ENCODE data around the gene ZFAND3. TPM values are rescaled to one million over a fixed set of nuclear protein-coding genes. Genes with fewer than 3 reads are reported as not detected.

ZFAND3 gene
- total RNA-seq, 1 donor from 2014 or later, result 32.7 TPM

- intact Hi-C loops (cut with DNase I), result no loop called here
- no peak for DNase-seq (ENCODE audit: low spot score in 2 of 2)
- Histone ChIP-seq H3K27me3 (no peaks in the 10 kb centered on the region), H3K9me3 (no peaks in the 10 kb centered on the region), H3K4me1 (no peaks in the 10 kb centered on the region), H3K4me3 (no peak overlapping the region), H3K36me3 (no peaks in the 10 kb centered on the region), H3K27ac (no peak overlapping the region)
- TF ChIP-seq, protein P1, sequence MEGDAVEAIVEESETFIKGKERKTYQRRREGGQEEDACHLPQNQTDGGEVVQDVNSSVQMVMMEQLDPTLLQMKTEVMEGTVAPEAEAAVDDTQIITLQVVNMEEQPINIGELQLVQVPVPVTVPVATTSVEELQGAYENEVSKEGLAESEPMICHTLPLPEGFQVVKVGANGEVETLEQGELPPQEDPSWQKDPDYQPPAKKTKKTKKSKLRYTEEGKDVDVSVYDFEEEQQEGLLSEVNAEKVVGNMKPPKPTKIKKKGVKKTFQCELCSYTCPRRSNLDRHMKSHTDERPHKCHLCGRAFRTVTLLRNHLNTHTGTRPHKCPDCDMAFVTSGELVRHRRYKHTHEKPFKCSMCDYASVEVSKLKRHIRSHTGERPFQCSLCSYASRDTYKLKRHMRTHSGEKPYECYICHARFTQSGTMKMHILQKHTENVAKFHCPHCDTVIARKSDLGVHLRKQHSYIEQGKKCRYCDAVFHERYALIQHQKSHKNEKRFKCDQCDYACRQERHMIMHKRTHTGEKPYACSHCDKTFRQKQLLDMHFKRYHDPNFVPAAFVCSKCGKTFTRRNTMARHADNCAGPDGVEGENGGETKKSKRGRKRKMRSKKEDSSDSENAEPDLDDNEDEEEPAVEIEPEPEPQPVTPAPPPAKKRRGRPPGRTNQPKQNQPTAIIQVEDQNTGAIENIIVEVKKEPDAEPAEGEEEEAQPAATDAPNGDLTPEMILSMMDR (IDR thresholded peaks at IDR 0.05), result no peak
These were observed 339.3 kb downstream of the ZFAND3 start for GRCh38 chr6:38158762-38159350.

DNA sequence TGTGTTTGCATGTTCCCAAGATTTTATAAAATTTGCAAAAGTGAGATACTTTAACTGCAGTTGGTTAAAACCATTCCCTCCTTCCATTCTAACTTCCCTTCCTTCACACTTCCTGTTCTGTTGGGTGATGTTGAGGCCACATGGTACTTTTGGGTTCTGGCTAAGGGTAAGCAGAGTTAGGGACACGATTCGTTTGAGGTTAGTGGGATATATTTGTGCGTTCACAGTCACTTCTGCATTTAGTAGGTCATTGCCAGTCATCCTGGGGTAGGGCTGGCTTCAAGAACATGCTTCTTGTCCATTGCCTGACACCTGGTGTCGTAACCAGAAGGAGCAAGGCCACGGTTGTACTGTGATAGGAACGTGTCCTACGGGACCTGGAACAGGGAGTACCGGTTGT, 340.1 kb downstream of the ZFAND3 start:
- intact Hi-C loops (cut with DNase I), result no loop called here

GRCh38 chr6:38160831-38161230, 341.3 kb downstream of the ZFAND3 start:
- TF ChIP-seq, protein P1 (IDR thresholded peaks at IDR 0.05), result no peak
- no peak for DNase-seq (ENCODE audit: low spot score in 2 of 2)
- H3K4me3 ChIP-seq, result no peak overlapping the region

More for the DNA sequence above, 340.1 kb downstream of the ZFAND3 start:
- no peaks in the 10 kb centered on the region for H3K27me3 ChIP-seq
- H3K4me3 ChIP-seq, result no peak overlapping the region
- H3K36me3 ChIP-seq, result no peaks in the 10 kb centered on the region
- no peaks in the 10 kb centered on the region for H3K9me3 ChIP-seq
- H3K4me1 ChIP-seq, result no peaks in the 10 kb centered on the region
- TF ChIP-seq, protein P1 (IDR thresholded peaks at IDR 0.05), result no peak
- no peak overlapping the region for H3K27ac ChIP-seq
- DNase-seq (ENCODE audit: low spot score in 2 of 2), result no peak

GRCh38 chr6:38161331-38161730, 341.8 kb downstream of the ZFAND3 start:
- Histone ChIP-seq H3K36me3 (no peaks in the 10 kb centered on the region), H3K9me3 (no peaks in the 10 kb centered on the region), H3K4me3 (no peak overlapping the region), H3K4me1 (no peaks in the 10 kb centered on the region), H3K27ac (no peak overlapping the region), H3K27me3 (no peaks in the 10 kb centered on the region)
- intact Hi-C loops (cut with DNase I), result no loop called here
- TF ChIP-seq, protein P1 (IDR thresholded peaks at IDR 0.05), result no peak
- DNase-seq (ENCODE audit: low spot score in 2 of 2), result no peak

More at GRCh38 chr6:38160831-38161230, 341.3 kb downstream of the ZFAND3 start:
- intact Hi-C loops (cut with DNase I), result no loop called here
- Histone ChIP-seq H3K4me1 (no peaks in the 10 kb centered on the region), H3K9me3 (no peaks in the 10 kb centered on the region), H3K27me3 (no peaks in the 10 kb centered on the region), H3K36me3 (no peaks in the 10 kb centered on the region), H3K27ac (no peak overlapping the region)

GRCh38 chr6:38161754-38162492, 342.4 kb downstream of the ZFAND3 start:
- DNase-seq (ENCODE audit: low spot score in 2 of 2), result no peak
- TF ChIP-seq, protein P1 (IDR thresholded peaks at IDR 0.05), result no peak
- no peaks in the 10 kb centered on the region for H3K4me1 ChIP-seq
- H3K36me3 ChIP-seq, result no peaks in the 10 kb centered on the region
- intact Hi-C loops (cut with DNase I), result no loop called here
- H3K4me3 ChIP-seq, result no peak overlapping the region
- no peaks in the 10 kb centered on the region for H3K27me3 ChIP-seq
- H3K9me3 ChIP-seq, result no peaks in the 10 kb centered on the region
- no peak overlapping the region for H3K27ac ChIP-seq

All from ascending aorta (tissue), 2 donors.